Neural cell (in vitro differentiated cells): Measurements from ENCODE around the gene MYEOV.

Source experiments
- CTCF ChIP-seq: fragments of 450-650 bp; IDR thresholded peaks from 2 replicates; pipeline ENCODE4 v1.5.1; 2014; ENCODE audit warnings: antibody characterized with exemption, mild to moderate bottlenecking, moderate library complexity; ENCODE audit not compliant: poor library complexity, severe bottlenecking
- EP300 ChIP-seq: fragments of 450-650 bp; conservative IDR thresholded peaks from 2 replicates; pipeline ENCODE4 v1.6.1; 2014; ENCODE audit warnings: antibody characterized with exemption, mild to moderate bottlenecking, moderate library complexity; ENCODE audit not compliant: poor library complexity, severe bottlenecking
- EZH2 ChIP-seq: fragments of 200-600, 300-800 bp; shearing (Covaris generic), sonication (generic); IDR thresholded peaks from 2 replicates; pipeline ENCODE4 v1.6.1; 2014; ENCODE audit warnings: antibody characterized with exemption, low read length, borderline replicate concordance, mild to moderate bottlenecking; ENCODE audit not compliant: insufficient read depth, poor library complexity, severe bottlenecking
- MXI1 ChIP-seq: fragments of 450-650 bp; conservative IDR thresholded peaks from 2 replicates; pipeline ENCODE4 v1.6.1; 2014; ENCODE audit warnings: antibody characterized with exemption, mild to moderate bottlenecking; ENCODE audit not compliant: poor library complexity, severe bottlenecking
- POLR2AphosphoS5 ChIP-seq: IDR thresholded peaks from 2 replicates; pipeline ENCODE4 v1.6.1; 2012
- RAD21 ChIP-seq: fragments of 450-650 bp; conservative IDR thresholded peaks from 2 replicates; pipeline ENCODE4 v1.6.1; 2014; ENCODE audit warnings: antibody characterized with exemption, mild to moderate bottlenecking, moderate library complexity
- TAF1 ChIP-seq: IDR thresholded peaks from 2 replicates; pipeline ENCODE4 v1.6.1; 2012; ENCODE audit warnings: low read depth

DNA sequence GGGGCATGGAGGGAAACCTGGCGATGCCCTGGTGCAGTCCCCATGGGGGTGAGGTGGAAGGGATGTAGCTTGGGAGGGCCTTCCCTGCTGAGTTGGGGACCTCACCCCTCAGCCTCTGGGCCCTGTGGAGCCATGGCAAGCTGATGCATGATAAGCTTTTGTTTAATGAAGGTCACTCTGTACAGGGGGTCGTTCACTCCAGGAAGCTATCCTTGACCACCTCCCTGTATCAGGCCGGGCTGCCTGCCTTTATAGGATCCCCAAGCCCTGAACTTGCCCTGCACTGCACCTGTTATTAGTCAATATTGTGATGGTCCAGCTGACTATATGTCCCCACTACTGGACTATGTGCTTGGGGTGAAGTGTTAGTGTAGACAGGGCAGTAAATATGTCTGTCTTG lies 49.7 kb upstream of the MYEOV start:
- TF ChIP-seq POLR2AphosphoS5 (no peak), MXI1 (no peak), EZH2 (no peak), CTCF (no peak), TAF1 (no peak), EP300 (no peak), RAD21 (no peak)
